Measurements from ENCODE around the gene HS3ST4.

HS3ST4 gene

DNA sequence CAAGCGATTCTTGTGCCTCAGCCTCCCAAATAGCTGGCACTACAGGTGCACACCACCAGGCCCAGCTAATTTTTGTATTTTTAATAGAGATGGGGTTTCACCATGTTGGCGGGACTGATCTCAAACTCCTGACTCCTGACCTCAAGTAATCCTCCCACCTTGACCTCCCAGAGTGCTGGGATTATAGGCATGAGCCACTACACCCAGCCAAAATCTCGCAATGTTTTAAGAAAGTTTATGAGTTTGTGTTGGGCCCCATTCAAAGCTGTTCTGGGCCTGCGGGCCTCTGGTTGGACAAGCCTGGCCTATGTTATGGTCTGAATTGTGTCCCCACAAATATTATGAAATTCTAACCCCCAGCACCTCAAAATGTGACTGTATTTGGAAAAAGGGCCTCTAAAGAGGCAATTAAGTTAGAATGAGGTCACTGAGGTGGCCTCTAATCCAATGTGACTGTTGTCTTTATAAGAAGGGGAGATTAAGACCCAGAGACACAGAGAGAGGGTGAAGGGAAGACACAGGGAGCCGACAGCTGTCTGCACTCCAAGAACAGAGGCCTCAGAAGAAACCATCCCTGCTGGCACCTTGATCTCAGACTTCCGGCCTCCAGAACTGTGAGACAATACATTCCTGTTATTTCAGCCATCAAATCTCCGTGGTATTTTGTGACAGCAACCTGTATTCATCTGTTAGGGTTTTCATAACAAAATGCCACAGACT lies 469.9 kb downstream of the HS3ST4 start:
- no peak for DNase-seq (ENCODE audit: low read depth in 1 of 2, low spot score in 1 of 2)

DNA sequence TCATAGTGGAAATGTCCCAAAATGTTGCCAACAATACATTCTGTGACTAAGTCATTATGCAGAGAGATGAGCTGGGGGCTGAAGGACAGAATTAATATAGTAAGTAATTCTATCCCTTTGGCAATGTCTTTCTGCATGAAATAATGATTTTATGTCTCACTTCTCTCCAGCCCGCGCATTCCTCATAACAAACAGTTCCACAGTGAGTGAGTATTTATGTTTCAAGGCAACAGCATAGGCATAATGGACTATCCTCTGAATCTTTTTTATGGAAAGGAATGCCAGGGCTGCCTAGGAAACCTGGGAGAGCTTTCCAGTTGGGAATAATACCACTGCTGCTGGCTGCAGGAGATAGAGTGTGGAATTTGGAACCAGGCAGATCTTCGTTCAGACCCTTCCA lies 477.7 kb downstream of the HS3ST4 start:
- no peak for DNase-seq (ENCODE audit: low read depth in 1 of 2, low spot score in 1 of 2)

DNA sequence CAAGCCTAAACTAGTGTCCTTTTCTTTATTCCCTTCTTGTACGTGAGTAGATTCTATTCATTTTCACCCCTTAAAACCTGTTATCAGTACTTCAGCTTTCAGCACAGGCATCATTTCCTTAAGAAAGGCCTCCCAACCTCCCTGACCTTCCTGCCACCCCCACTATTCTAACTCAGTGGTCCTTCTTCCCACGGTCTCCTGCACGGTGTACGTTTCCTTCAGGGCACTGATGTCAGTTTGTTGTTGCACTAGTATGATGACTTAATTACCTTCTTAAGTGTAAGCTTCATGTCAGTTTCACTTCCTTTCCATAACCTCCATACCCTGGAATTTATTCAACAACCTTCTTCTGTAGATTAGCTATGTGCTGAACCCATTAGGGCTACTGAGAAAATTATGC lies 484.2 kb downstream of the HS3ST4 start:
- no peak for DNase-seq (ENCODE audit: low read depth in 1 of 2, low spot score in 1 of 2)

DNA sequence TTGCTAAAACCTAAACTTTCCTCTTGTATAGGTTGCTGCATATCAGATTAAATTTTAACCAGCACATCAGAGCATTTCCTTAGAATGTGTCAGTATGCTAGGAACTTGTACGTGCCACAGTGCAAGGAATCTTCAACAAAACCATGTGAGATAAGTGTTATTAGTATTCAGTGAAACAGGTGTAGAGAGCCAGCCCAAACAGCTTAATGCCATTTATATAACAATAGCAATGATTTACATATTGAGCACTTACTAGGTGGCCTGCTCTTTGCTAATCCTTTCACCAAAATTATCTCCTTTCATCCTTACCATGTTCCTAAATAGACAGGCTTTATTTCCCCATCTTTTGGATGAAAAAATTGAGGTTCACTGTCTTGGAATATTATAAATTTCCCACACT lies 485.7 kb downstream of the HS3ST4 start:
- DNase-seq (ENCODE audit: low read depth in 1 of 2, low spot score in 1 of 2) = no peak

DNA sequence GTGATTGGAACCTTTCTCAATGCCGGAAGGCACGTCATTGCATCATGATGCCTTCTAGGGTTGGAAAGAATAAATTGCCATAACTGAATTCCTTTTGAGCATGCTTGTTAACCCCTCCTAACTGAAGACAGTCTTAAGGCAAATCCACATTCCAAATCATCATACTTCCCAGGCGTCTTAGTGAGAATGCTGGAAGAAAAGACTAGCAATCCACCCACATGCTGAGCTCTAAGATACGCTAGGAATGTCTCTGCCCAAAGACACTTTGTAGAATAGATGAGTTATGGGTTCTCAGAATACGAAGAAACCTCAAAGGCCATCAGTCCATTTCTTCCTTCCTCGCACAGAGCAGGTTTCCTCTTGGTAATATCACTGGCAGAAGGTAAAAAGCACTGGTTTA lies 486.5 kb downstream of the HS3ST4 start:
- DNase-seq (ENCODE audit: low read depth in 1 of 2, low spot score in 1 of 2) = no peak

DNA sequence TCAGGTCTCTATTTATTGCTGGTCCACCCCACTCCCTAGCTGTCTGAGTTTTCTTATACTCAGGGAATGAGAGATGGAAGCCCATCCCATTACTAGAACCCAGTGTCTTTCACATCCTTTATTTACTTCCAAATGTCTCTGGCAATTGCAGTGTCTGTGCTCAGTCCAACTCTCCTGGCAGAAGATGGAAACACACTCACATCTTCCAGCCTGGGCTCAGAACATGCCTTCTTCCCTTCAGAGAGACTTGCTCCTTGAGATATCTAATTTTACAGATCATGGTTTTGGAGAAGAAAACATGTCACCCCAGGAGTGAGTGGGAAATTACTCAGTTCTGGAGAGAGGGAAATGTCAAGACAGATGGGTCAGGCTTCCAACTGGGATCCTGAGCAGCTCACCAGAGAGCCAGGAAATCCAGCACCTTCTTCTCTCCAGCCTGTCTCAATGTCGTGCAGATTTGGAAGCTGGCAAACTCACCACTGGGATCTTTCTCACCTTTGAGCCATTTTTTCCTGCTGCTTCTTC lies 494.4 kb downstream of the HS3ST4 start:
- DNase-seq (ENCODE audit: low read depth in 1 of 2, low spot score in 1 of 2) = no peak

Measured in activated T-helper 1 cell treated with anti-CD3 and anti-CD28 coated beads, Interleukin-2, amount 50 U/mL, for 16 hours (primary cell).